Right lobe of liver (tissue), 4 donors: Measurements from ENCODE around the gene PFDN2.

ENCODE experiments used
- POLR2A ChIP-seq: fragments of 450-650 bp; IDR thresholded peaks from one replicate; pipeline ENCODE4 v1.6.1; 2017; ENCODE audit warnings: antibody characterized with exemption, mild to moderate bottlenecking
- TF ChIP-seq, protein P1 (sequence below), 4 donors: fragments of 200-600 bp in 3 of 4; fragments of 450-650 bp in 1 of 4; IDR thresholded peaks; one replicate each; pipeline versions ENCODE4 v1.5.1 to v1.8.0; 2016 to 2022; ENCODE audit warnings: antibody characterized with exemption in 4 of 4, mild to moderate bottlenecking in 2 of 4
- donor health status: DM: no; HTN: no; CAD: no.
- donor health status: DM: no; HTN: no; CAD: no.
- donor health status: DM: no; HTN: yes; CAD: no.

DNA sequence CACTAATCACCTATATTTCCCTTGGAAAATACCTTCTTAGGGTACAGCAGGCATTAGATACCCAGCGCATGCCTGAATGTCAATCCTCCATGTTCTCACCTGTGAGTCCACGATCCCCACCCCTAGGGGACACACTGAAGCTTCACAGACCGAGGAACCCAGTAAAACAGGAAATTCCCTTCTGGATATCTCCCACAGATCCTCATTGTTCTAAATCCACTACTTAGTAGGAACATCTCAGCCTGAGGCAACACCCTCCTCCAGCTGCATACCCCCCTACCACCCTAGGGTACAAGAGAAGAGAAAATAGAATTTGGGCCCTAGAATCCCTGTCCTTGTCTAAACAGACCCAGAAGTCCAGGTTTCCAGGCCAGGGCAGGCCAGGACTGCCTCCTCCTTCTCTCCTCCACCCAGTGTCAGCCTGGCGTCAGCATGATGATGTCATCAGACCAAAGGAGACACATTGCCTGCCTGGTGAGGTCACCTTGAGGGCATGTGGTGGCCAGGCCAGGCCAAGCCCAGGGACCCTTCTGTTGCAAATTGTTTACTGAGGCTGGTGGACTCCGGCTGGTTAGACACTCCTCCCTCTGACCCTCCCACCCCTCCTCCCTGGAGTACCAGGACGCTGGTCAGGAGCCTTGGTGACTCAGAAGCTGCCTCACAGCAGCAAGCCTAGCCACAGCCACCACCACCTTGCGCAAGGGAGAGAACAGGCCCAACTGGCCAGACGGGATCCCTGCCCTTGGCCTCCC is 34.7 kb downstream of the PFDN2 start:
- TF ChIP-seq, protein P1, sequence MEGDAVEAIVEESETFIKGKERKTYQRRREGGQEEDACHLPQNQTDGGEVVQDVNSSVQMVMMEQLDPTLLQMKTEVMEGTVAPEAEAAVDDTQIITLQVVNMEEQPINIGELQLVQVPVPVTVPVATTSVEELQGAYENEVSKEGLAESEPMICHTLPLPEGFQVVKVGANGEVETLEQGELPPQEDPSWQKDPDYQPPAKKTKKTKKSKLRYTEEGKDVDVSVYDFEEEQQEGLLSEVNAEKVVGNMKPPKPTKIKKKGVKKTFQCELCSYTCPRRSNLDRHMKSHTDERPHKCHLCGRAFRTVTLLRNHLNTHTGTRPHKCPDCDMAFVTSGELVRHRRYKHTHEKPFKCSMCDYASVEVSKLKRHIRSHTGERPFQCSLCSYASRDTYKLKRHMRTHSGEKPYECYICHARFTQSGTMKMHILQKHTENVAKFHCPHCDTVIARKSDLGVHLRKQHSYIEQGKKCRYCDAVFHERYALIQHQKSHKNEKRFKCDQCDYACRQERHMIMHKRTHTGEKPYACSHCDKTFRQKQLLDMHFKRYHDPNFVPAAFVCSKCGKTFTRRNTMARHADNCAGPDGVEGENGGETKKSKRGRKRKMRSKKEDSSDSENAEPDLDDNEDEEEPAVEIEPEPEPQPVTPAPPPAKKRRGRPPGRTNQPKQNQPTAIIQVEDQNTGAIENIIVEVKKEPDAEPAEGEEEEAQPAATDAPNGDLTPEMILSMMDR (IDR thresholded peaks at IDR 0.05) = no peak
- no peak for TF ChIP-seq POLR2A
